SK-N-SH (cell line): ENCODE data around the gene GOLGA5. TPM values are rescaled to one million over a fixed set of nuclear protein-coding genes. Genes with fewer than 3 reads are reported as not detected.

Source experiments
- CTCF ChIA-PET: fragments of 300-600, 350-600 bp; formaldehyde crosslinking; extraction: SDS; loops from one replicate; lab custom pipeline; 2021; lab: Yijun Ruan, JAX
- POLR2A ChIA-PET: fragments of 350-600 bp; sonication (Branson Sonifier 250); formaldehyde crosslinking; extraction: SDS; loops from one replicate; lab custom pipeline; 2020; ENCODE audit warnings: antibody characterized with exemption, inconsistent platforms; lab: Yijun Ruan, JAX
- DNase-seq: peaks from one replicate; pipeline ENCODE4 v3.0.0; 2012
- H2AFZ ChIP-seq: fragments of 200-600 bp; sonication (generic); 2 replicates; pipeline ENCODE4 v1.8.1; 2016; ENCODE audit warnings: antibody characterized with exemption, mild to moderate bottlenecking, low read depth
- H3F3A ChIP-seq: fragments of 200-600 bp; sonication (generic); replicated peaks from 2 replicates; pipeline ENCODE3; 2016; ENCODE audit warnings: antibody characterized with exemption, mild to moderate bottlenecking; ENCODE audit not compliant: insufficient read depth
- H3K27ac ChIP-seq, 2 experiments: fragments of 200-500 bp in 1 of 2; fragments of 200-600 bp in 1 of 2; sonication (Bioruptor generic) in 1 of 2; sonication (generic), shearing (Covaris generic) in 1 of 2; 2 replicates each; pipeline versions ENCODE4 v1.5.1 to v1.6.1; 2014 to 2016; ENCODE audit warnings: low read depth in 2 of 2, inconsistent platforms in 1 of 2, low read length in 1 of 2, mild to moderate bottlenecking in 1 of 2, mixed read lengths in 1 of 2
- H3K27me3 ChIP-seq: fragments of 200-600 bp; sonication (generic), shearing (Covaris generic); 2 replicates; pipeline ENCODE4 v1.6.1; 2016; ENCODE audit warnings: mixed run types; ENCODE audit not compliant: insufficient read depth
- H3K36me3 ChIP-seq, 2 experiments: fragments of 200-500 bp in 1 of 2; fragments of 200-600 bp in 1 of 2; sonication (Bioruptor generic) in 1 of 2; sonication (generic) in 1 of 2; replicated peaks in 1 of 2; 2 replicates each; pipeline versions ENCODE3 to v1.5.1; 2014 to 2016; ENCODE audit warnings: low read length in 1 of 2, mild to moderate bottlenecking in 1 of 2; ENCODE audit not compliant: insufficient read depth in 2 of 2, control insufficient read depth in 1 of 2
- H3K4me1 ChIP-seq, 2 experiments: fragments of 200-500 bp in 1 of 2; fragments of 200-600 bp in 1 of 2; sonication (Bioruptor generic) in 1 of 2; sonication (generic), shearing (Covaris generic) in 1 of 2; 2 replicates each; pipeline versions ENCODE4 v1.5.1 to v1.6.1; 2014 to 2016; ENCODE audit warnings: low read depth in 1 of 2, low read length in 1 of 2, mixed run types in 1 of 2; ENCODE audit not compliant: insufficient read depth in 2 of 2, control insufficient read depth in 1 of 2
- H3K4me2 ChIP-seq: fragments of 200-600 bp; sonication (generic), shearing (Covaris generic); 2 replicates; pipeline ENCODE4 v1.6.1; 2017; ENCODE audit warnings: mixed run types
- H3K4me3 ChIP-seq, 2 experiments: fragments of 200-500 bp in 1 of 2; fragments of 200-600 bp in 1 of 2; sonication (Bioruptor generic) in 1 of 2; sonication (generic), shearing (Covaris generic) in 1 of 2; 2 replicates each; pipeline versions ENCODE4 v1.5.1 to v1.8.1; 2014 to 2016; ENCODE audit warnings: low read depth in 2 of 2, inconsistent platforms in 1 of 2, low read length in 1 of 2, mild to moderate bottlenecking in 1 of 2, mixed read lengths in 1 of 2, moderate library complexity in 1 of 2
- H3K79me2 ChIP-seq: fragments of 200-600 bp; sonication (generic); 2 replicates; pipeline ENCODE4 v1.8.1; 2017; ENCODE audit warnings: mild to moderate bottlenecking; ENCODE audit not compliant: insufficient read depth
- H3K9ac ChIP-seq: fragments of 200-600 bp; sonication (generic); 2 replicates; pipeline ENCODE4 v1.6.1; 2017; ENCODE audit warnings: mixed run types
- H3K9me2 ChIP-seq: fragments of 200-600 bp; sonication (generic); 2 replicates; pipeline ENCODE4 v1.6.1; 2017; ENCODE audit warnings: mixed run types
- H3K9me3 ChIP-seq: fragments of 200-600 bp; sonication (generic); 2 replicates; pipeline ENCODE4 v1.6.1; 2017; ENCODE audit warnings: mixed run types, mild to moderate bottlenecking, moderate library complexity
- H4K20me1 ChIP-seq: fragments of 200-600 bp; sonication (generic); 2 replicates; pipeline ENCODE4 v1.6.1; 2017; ENCODE audit warnings: mild to moderate bottlenecking, mixed run types; ENCODE audit not compliant: insufficient read depth
- EP300 ChIP-seq, 2 experiments: IDR thresholded peaks; 2 replicates each; pipeline versions ENCODE4 v1.4.0 to v1.6.1; 2012; ENCODE audit warnings: borderline replicate concordance in 1 of 2, low read depth in 1 of 2, low read length in 1 of 2
- FOSL2 ChIP-seq: IDR thresholded peaks from 2 replicates; pipeline ENCODE4 v1.4.0; 2012; ENCODE audit warnings: low read depth, mild to moderate bottlenecking, moderate library complexity, borderline replicate concordance
- GATA2 ChIP-seq: sonication (generic); formaldehyde crosslinking; IDR thresholded peaks from 2 replicates; pipeline ENCODE4 v1.5.0; 2020; ENCODE audit warnings: mild to moderate bottlenecking, missing genetic modification reagents
- IRF3 ChIP-seq: fragments of 150-350 bp; IDR thresholded peaks from 2 replicates; pipeline ENCODE4 v1.6.1; 2016; ENCODE audit warnings: mild to moderate bottlenecking, low read depth, low read length
- JUND ChIP-seq: IDR thresholded peaks from 2 replicates; pipeline ENCODE4 v1.4.0; 2012
- MEF2A ChIP-seq: IDR thresholded peaks from 2 replicates; pipeline ENCODE4 v1.4.0; 2012; ENCODE audit warnings: low read depth, borderline replicate concordance
- NFIC ChIP-seq: IDR thresholded peaks from 2 replicates; pipeline ENCODE4 v1.4.0; 2012; ENCODE audit warnings: borderline replicate concordance
- POLR2AphosphoS5 ChIP-seq: IDR thresholded peaks from 2 replicates; pipeline ENCODE4 v1.6.1; 2012; ENCODE audit warnings: low read depth, low read length
- RAD21 ChIP-seq: IDR thresholded peaks from 2 replicates; pipeline ENCODE4 v1.6.1; 2012; ENCODE audit warnings: mild to moderate bottlenecking, low read length
- RXRA ChIP-seq: IDR thresholded peaks from 2 replicates; pipeline ENCODE4 v1.4.0; 2012; ENCODE audit warnings: low read depth, mild to moderate bottlenecking, borderline replicate concordance
- SIN3A ChIP-seq: IDR thresholded peaks from 2 replicates; pipeline ENCODE4 v1.6.1; 2012; ENCODE audit warnings: low read depth, mild to moderate bottlenecking, low read length, moderate library complexity, borderline replicate concordance
- SMC3 ChIP-seq: IDR thresholded peaks from 2 replicates; pipeline ENCODE4 v1.6.1; 2012; ENCODE audit warnings: low read depth, low read length, improper control_type of control experiment
- TEAD4 ChIP-seq: IDR thresholded peaks from 2 replicates; pipeline ENCODE4 v1.4.0; 2012; ENCODE audit warnings: mild to moderate bottlenecking, borderline replicate concordance; ENCODE audit not compliant: insufficient read depth
- ZBTB33 ChIP-seq: IDR thresholded peaks from 2 replicates; pipeline ENCODE4 v1.4.0; 2012; ENCODE audit warnings: low read depth, borderline replicate concordance
- polyA plus RNA-seq, 3 experiments: library from polyadenylated mRNA; depleted of rRNA; stranded (reverse); fragments of >200 nt; gene quantifications; 2 replicates each; pipeline ENCODE4 v1.2.3, GENCODE V29; 2012
- TF ChIP-seq, protein P1 (sequence below): IDR thresholded peaks from 2 replicates; pipeline ENCODE4 v1.4.0; 2012; ENCODE audit warnings: low read depth
- TF ChIP-seq, protein P2 (sequence below): fragments of 200-600 bp; sonication (generic); IDR thresholded peaks from 2 replicates; pipeline ENCODE4 v1.6.1; 2017; ENCODE audit warnings: antibody characterized with exemption, mild to moderate bottlenecking, moderate library complexity

Gene GOLGA5
- polyA plus RNA-seq, 1 of the 3 experiments (the other 2 are of a cell fraction), result 25.6 TPM

DNA sequence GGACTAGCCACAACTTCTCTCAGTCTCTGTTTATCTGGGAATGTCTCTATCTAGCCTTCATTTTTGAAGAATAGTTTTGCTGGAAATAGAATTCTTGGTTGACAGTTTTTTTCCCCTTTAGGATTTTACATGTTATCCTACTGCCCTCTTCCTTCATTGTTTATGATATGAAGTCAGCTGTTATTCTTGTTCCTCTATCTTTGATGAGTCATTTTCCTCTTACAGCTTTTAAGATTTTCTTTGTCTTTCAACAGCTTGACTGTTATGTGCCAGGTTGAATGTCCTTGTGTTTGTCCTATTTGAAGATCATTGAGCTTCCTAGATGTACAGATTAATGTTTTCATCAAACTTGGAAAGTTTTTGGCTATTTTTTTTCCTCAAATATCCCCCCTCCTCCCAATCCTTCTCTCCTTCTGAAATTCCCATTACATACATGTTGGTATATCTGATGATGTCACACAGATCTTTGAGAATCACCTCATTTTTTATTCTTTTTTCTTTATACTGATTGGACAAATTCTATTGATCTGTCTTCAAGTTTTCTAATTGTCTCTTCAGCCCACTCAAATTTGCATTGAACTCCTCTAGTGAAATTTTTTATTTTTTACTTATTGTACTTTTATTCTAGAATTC, 4.5 kb upstream of the GOLGA5 start:
- Histone ChIP-seq H2AFZ (no peak overlapping the region), H3K9me3 (peaks cover 21% of the 10 kb centered on the region; the same call in 1 of the 2 replicates), H3K27me3 (no peaks in the 10 kb centered on the region), H4K20me1 (no peaks in the 10 kb centered on the region), H3K4me1 (peaks cover 0 to 3% of the 10 kb centered on the region in 2 experiments; a peak in 1 of 4 replicates), H3K4me2 (no peak overlapping the region), H3K36me3 (no peaks in the 10 kb centered on the region), H3K4me3 (no peak overlapping the region), H3K9ac (no peak overlapping the region), H3K79me2 (peaks cover 4% of the 10 kb centered on the region), H3K27ac (no peak overlapping the region), H3F3A (peaks cover 14% of the 10 kb centered on the region), H3K9me2 (no peaks in the 10 kb centered on the region)
- TF ChIP-seq, protein P1, sequence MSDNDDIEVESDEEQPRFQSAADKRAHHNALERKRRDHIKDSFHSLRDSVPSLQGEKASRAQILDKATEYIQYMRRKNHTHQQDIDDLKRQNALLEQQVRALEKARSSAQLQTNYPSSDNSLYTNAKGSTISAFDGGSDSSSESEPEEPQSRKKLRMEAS, result no peak
- TF ChIP-seq SMC3 (no peak), SIN3A (no peak), TEAD4 (no peak), JUND (no peak), FOSL2 (no peak), POLR2AphosphoS5 (no peak), MEF2A (no peak), ZBTB33 (no peak), RAD21 (no peak), RXRA (no peak), IRF3 (no peak), EP300 (IDR thresholded peaks at IDR 0.05; ENCODE audit: borderline replicate concordance in 1 of 2, low read depth in 1 of 2, low read length in 1 of 2) (no peak), GATA2 (no peak), NFIC (no peak)
- TF ChIP-seq, protein P2, sequence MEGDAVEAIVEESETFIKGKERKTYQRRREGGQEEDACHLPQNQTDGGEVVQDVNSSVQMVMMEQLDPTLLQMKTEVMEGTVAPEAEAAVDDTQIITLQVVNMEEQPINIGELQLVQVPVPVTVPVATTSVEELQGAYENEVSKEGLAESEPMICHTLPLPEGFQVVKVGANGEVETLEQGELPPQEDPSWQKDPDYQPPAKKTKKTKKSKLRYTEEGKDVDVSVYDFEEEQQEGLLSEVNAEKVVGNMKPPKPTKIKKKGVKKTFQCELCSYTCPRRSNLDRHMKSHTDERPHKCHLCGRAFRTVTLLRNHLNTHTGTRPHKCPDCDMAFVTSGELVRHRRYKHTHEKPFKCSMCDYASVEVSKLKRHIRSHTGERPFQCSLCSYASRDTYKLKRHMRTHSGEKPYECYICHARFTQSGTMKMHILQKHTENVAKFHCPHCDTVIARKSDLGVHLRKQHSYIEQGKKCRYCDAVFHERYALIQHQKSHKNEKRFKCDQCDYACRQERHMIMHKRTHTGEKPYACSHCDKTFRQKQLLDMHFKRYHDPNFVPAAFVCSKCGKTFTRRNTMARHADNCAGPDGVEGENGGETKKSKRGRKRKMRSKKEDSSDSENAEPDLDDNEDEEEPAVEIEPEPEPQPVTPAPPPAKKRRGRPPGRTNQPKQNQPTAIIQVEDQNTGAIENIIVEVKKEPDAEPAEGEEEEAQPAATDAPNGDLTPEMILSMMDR, result no peak
- POLR2A ChIA-PET, result no interaction called here
- CTCF ChIA-PET, result interaction anchor here (13.4 kb wide), 1 partner anchor 101 kb away, joined by 186 read pairs; no protein-coding TSS in a partner anchor
- no peak for DNase-seq
